Activated CD4-positive, alpha-beta T cell treated with anti-CD3 and anti-CD28 coated beads, Interleukin-2, amount 50 U/mL, for 1 hour (primary cell): Measurements from ENCODE around the gene PDGFB.

Experiments used
- DNase-seq: peaks from one replicate; pipeline ENCODE4 v3.0.0-alpha.2; 2020

PDGFB gene

GRCh38 chr22:39194098-39194497 is 50.7 kb downstream of the PDGFB start:
- no peak for DNase-seq

GRCh38 chr22:39188809-39189208 is 56.0 kb downstream of the PDGFB start:
- DNase-seq: no peak

GRCh38 chr22:39185601-39186012 is 59.2 kb downstream of the PDGFB start:
- DNase-seq: no peak

- DNase-seq: no peak
These were observed 59.9 kb downstream of the PDGFB start for GRCh38 chr22:39184586-39185577.

- DNase-seq: no peak
These were observed 60.7 kb downstream of the PDGFB start for GRCh38 chr22:39183991-39184585.

GRCh38 chr22:39182478-39183030 is 62.2 kb downstream of the PDGFB start:
- DNase-seq: no peak

GRCh38 chr22:39181778-39182177 is 63.0 kb downstream of the PDGFB start:
- no peak for DNase-seq

- no peak for DNase-seq
These were observed 63.4 kb downstream of the PDGFB start for GRCh38 chr22:39181356-39181755.

GRCh38 chr22:39179841-39180335 is 64.9 kb downstream of the PDGFB start:
- no peak for DNase-seq

GRCh38 chr22:39179401-39179827 is 65.4 kb downstream of the PDGFB start:
- no peak for DNase-seq

- no peak for DNase-seq
These were observed 66.3 kb downstream of the PDGFB start for GRCh38 chr22:39178206-39179111.

GRCh38 chr22:39177791-39178190 is 67.0 kb downstream of the PDGFB start:
- no peak for DNase-seq

GRCh38 chr22:39177456-39177775 is 67.4 kb downstream of the PDGFB start:
- no peak for DNase-seq

- no peak for DNase-seq
These were observed 67.9 kb downstream of the PDGFB start for GRCh38 chr22:39176714-39177455.

- no peak for DNase-seq
These were observed 68.6 kb downstream of the PDGFB start for GRCh38 chr22:39176143-39176713.

- no peak for DNase-seq
These were observed 69.2 kb downstream of the PDGFB start for GRCh38 chr22:39175353-39176142.

GRCh38 chr22:39174498-39175352 is 70.1 kb downstream of the PDGFB start:
- peak; percentile 76 for DNase-seq

- DNase-seq: peak; percentile 23
These were observed 70.8 kb downstream of the PDGFB start for GRCh38 chr22:39173787-39174497.
